Measurements from ENCODE around the gene SH3GL1. TPM values are rescaled to one million over a fixed set of nuclear protein-coding genes. Genes with fewer than 3 reads are reported as not detected.

Gene SH3GL1
- polyA plus RNA-seq, 3 donors: 14.0 to 33.9 (median 15.0) TPM

DNA sequence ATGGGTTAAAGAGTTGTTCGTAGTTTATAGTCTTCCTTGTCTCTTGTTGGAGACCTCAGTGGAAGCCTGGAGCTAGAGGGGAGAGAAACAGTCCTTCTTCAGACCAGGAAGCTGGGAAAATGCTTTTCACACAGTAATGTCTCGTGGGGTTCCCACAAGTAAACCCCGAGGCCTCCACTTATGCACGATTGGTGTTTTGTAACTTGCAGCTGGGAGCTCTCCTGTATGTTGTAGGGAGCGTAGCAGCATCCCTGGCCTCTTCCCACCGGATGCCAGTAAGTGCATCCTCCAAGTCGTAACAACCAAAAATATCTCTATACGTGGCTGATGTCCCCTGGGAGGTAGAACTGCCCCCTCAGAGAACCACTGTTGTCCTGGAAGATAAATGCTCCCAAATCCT lies 5.6 kb upstream of the SH3GL1 start:
- 100% methylated on average over 3 of the region's 8 CpGs for WGBS (ENCODE audit: insufficient coverage)
- no peak overlapping the region for H3K4me2 ChIP-seq (replicated peaks; ENCODE audit: extremely low read depth, low read length, poor library complexity, severe bottlenecking)
- H3K9me3 Mint-ChIP-seq: no peaks in the 10 kb centered on the region
- H3K79me2 ChIP-seq (ENCODE audit: insufficient read depth, low read length): peaks cover 83% of the 10 kb centered on the region
- H3K36me3 ChIP-seq (replicated peaks in 1 of 2; ENCODE audit: control insufficient read depth in 1 of 2, insufficient read depth in 2 of 2, low read length in 2 of 2): peaks cover 15 to 27% of the 10 kb centered on the region in 2 donors
- peaks cover 25% of the 10 kb centered on the region for H3K4me1 Mint-ChIP-seq
- no peak overlapping the region for H3K9ac ChIP-seq (ENCODE audit: insufficient read depth, low read length, poor library complexity, severe bottlenecking)
- peaks cover 16 to 47% of the 10 kb centered on the region in 2 donors for H3K36me3 Mint-ChIP-seq
- TF ChIP-seq CTCF (IDR thresholded peaks at IDR 0.05): no peak
- no peaks in the 10 kb centered on the region for H4K20me1 ChIP-seq (ENCODE audit: insufficient read depth, low read length)
- no peak overlapping the region for H3K4me3 ChIP-seq (replicated peaks in 1 of 3; ENCODE audit: low read depth in 2 of 3, low read length in 3 of 3)
- DNase-seq: no peak
- no peaks in the 10 kb centered on the region for H3K9me3 ChIP-seq (replicated peaks in 1 of 2; ENCODE audit: control insufficient read depth in 1 of 2, insufficient read depth in 1 of 2, low read length in 2 of 2)
- no peak overlapping the region for H3K27ac ChIP-seq (ENCODE audit: low read depth in 1 of 2, low read length in 2 of 2)
- intact Hi-C loops (cut with micrococcal nuclease): no loop called here
- H3K4me1 ChIP-seq (ENCODE audit: control insufficient read depth in 1 of 2, insufficient read depth in 2 of 2, low read length in 2 of 2): peaks cover 20 to 23% of the 10 kb centered on the region in 2 donors
- peaks cover 0 to 5% (median 0%) of the 10 kb centered on the region in 3 donors for H3K27me3 Mint-ChIP-seq (ENCODE audit: low read depth in 3 of 3)
- no peak overlapping the region for H3K27ac Mint-ChIP-seq
- no peaks in the 10 kb centered on the region for H3K27me3 ChIP-seq (ENCODE audit: control insufficient read depth in 2 of 2, insufficient read depth in 2 of 2, low read length in 2 of 2)
- H2AFZ ChIP-seq (ENCODE audit: insufficient read depth, low read depth, low read length, poor library complexity, severe bottlenecking): no peak overlapping the region
- no peak overlapping the region for H3K4me3 Mint-ChIP-seq

DNA sequence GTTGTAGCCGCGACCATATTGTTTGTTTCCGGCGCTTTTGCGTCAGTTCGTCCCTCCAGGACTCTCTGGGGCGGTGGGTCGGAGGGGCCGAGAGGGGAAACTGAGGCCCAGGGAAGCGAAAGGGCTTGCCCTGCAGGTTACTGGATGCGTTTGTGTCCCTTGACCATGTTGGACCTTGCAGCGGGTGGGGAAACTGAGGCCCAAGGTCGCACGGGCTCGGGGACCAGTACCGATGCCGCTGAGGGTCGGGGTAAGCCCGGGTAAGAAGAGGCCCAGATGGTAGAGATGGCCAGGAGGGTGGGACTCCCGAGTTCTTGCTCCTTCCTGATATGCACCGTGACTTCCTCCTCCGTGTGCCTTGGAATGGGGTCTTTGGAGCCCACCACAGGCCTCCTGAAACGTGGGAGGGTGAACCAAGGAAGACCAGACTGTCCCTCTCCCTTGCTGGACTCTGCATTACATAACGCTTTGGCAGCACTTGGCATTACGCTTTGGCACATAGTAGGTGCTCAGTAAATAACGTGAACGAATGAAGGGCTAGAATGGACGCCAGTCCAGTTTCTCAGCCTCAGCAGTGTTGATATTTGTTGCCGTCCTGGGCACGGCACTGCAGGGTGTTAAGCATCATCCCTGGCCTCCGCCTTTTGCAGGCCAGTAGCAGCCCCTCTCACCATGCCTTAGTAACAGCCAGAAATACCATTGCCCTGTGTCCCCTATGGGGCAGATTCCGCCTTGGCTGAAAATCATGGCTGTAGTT lies 2.8 kb upstream of the SH3GL1 start:
- Mint-ChIP-seq H3K27ac (peak overlapping the region; percentile 62 to 93 (median 88)), H3K4me1 (peaks cover 40% of the 10 kb centered on the region), H3K4me3 (peak overlapping the region; percentile 79 to 84), H3K27me3 (ENCODE audit: low read depth in 3 of 3) (peaks cover 0 to 3% (median 0%) of the 10 kb centered on the region in 3 donors), H3K9me3 (no peaks in the 10 kb centered on the region), H3K36me3 (peaks cover 4 to 28% of the 10 kb centered on the region in 2 donors)
- no peaks in the 10 kb centered on the region for H3K27me3 ChIP-seq (ENCODE audit: control insufficient read depth in 2 of 2, insufficient read depth in 2 of 2, low read length in 2 of 2)
- H4K20me1 ChIP-seq (ENCODE audit: insufficient read depth, low read length): peaks cover 16% of the 10 kb centered on the region
- H3K9ac ChIP-seq (ENCODE audit: insufficient read depth, low read length, poor library complexity, severe bottlenecking): peak overlapping the region; percentile 93
- no peak for DNase-seq
- H3K4me2 ChIP-seq (replicated peaks; ENCODE audit: extremely low read depth, low read length, poor library complexity, severe bottlenecking): peak overlapping the region; percentile 99
- peaks cover 37 to 44% of the 10 kb centered on the region in 2 donors for H3K4me1 ChIP-seq (ENCODE audit: control insufficient read depth in 1 of 2, insufficient read depth in 2 of 2, low read length in 2 of 2)
- H3K79me2 ChIP-seq (ENCODE audit: insufficient read depth, low read length): peaks cover 77% of the 10 kb centered on the region
- H3K27ac ChIP-seq (ENCODE audit: low read depth in 1 of 2, low read length in 2 of 2): peak overlapping the region; percentile 27 to 90
- 11% methylated on average over 31 of the region's 32 CpGs for WGBS (ENCODE audit: insufficient coverage)
- peak overlapping the region; percentile 63 to 89 (median 80) for H3K4me3 ChIP-seq (replicated peaks in 1 of 3; ENCODE audit: low read depth in 2 of 3, low read length in 3 of 3)
- no peak for TF ChIP-seq CTCF (IDR thresholded peaks at IDR 0.05)
- intact Hi-C loops (cut with micrococcal nuclease): loop anchor here (2.0 to 5.0 kb wide), 3 partner anchors 28 to 54 kb away; partner anchors contain the start of gene UBXN6 (in 2 of the 2)
- H3K36me3 ChIP-seq (replicated peaks in 1 of 2; ENCODE audit: control insufficient read depth in 1 of 2, insufficient read depth in 2 of 2, low read length in 2 of 2): peaks cover 0 to 6% of the 10 kb centered on the region in 2 donors
- H2AFZ ChIP-seq (ENCODE audit: insufficient read depth, low read depth, low read length, poor library complexity, severe bottlenecking): peak overlapping the region; percentile 85
- H3K9me3 ChIP-seq (replicated peaks in 1 of 2; ENCODE audit: control insufficient read depth in 1 of 2, insufficient read depth in 1 of 2, low read length in 2 of 2): no peaks in the 10 kb centered on the region
